HEK293 (cell line): ENCODE results near the gene ZNF101.

ENCODE experiments used
- CTCF ChIA-PET: fragments of 350-600 bp; formaldehyde crosslinking; extraction: SDS; loops from one replicate; lab custom pipeline; 2021; ENCODE audit warnings: antibody characterized with exemption; lab: Yijun Ruan, JAX
- POLR2A ChIA-PET: fragments of 300-600 bp; formaldehyde crosslinking; extraction: SDS; loops from one replicate; lab custom pipeline; 2020; ENCODE audit warnings: antibody characterized with exemption, inconsistent platforms; lab: Yijun Ruan, JAX
- H3K27ac ChIP-seq: fragments of 200-500 bp; sonication (Bioruptor generic); 2 replicates; pipeline ENCODE4 v1.5.1; 2014; ENCODE audit warnings: low read depth, low read length, control low read depth, inconsistent platforms; ENCODE audit errors: extremely low read depth
- H3K36me3 ChIP-seq, 2 experiments: fragments of 200-500 bp in 1 of 2; sonication (Bioruptor generic) in 1 of 2; 1 replicate in 1 of 2; 2 replicates in 1 of 2; pipeline ENCODE4 v1.5.1; 2014 to 2017; ENCODE audit warnings: inconsistent platforms in 2 of 2, low read length in 2 of 2; ENCODE audit not compliant: control insufficient read depth in 2 of 2, insufficient read depth in 1 of 2
- H3K4me1 ChIP-seq: fragments of 200-500 bp; sonication (Bioruptor generic); 2 replicates; pipeline ENCODE4 v1.5.1; 2014; ENCODE audit warnings: mild to moderate bottlenecking, low read length, inconsistent platforms; ENCODE audit not compliant: control insufficient read depth, insufficient read depth
- H3K4me3 ChIP-seq: 2 replicates; pipeline ENCODE4 v1.5.1; 2011; ENCODE audit warnings: low read depth, mild to moderate bottlenecking, control low read depth, low read length, moderate library complexity
- H3K9me3 ChIP-seq: fragments of 200-500 bp; sonication (Bioruptor generic); 2 replicates; pipeline ENCODE4 v1.5.1; 2014; ENCODE audit warnings: low read depth, low read length, inconsistent platforms; ENCODE audit not compliant: control insufficient read depth, insufficient read depth
- EGR2 ChIP-seq: fragments of 450-650 bp; formaldehyde crosslinking; IDR thresholded peaks from 2 replicates; pipeline ENCODE4 v1.5.1; 2016; ENCODE audit warnings: low read depth, missing biosample characterization, missing genetic modification characterization
- KLF8 ChIP-seq: fragments of 450-650 bp; formaldehyde crosslinking; IDR thresholded peaks from 2 replicates; pipeline ENCODE4 v1.5.1; 2016; ENCODE audit warnings: missing biosample characterization, missing genetic modification characterization
- PBX3 ChIP-seq: sonication (generic); formaldehyde crosslinking; IDR thresholded peaks from 2 replicates; pipeline ENCODE4 v1.8.1; 2022; ENCODE audit warnings: mild to moderate bottlenecking, moderate library complexity, missing genetic modification reagents
- PRDM4 ChIP-seq: fragments of 450-650 bp; formaldehyde crosslinking; IDR thresholded peaks from 2 replicates; pipeline ENCODE4 v1.5.1; 2017; ENCODE audit warnings: missing biosample characterization, missing genetic modification characterization
- SP7 ChIP-seq: fragments of 450-650 bp; formaldehyde crosslinking; IDR thresholded peaks from 2 replicates; pipeline ENCODE4 v1.5.1; 2016; ENCODE audit warnings: missing biosample characterization, missing genetic modification characterization
- YY2 ChIP-seq: fragments of 450-650 bp; formaldehyde crosslinking; IDR thresholded peaks from 2 replicates; pipeline ENCODE4 v1.5.1; 2016; ENCODE audit warnings: missing biosample characterization, missing genetic modification characterization
- ZBTB10 ChIP-seq: fragments of 450-650 bp; formaldehyde crosslinking; IDR thresholded peaks from 2 replicates; pipeline ENCODE4 v1.5.1; 2016; ENCODE audit warnings: missing biosample characterization, missing genetic modification characterization
- ZFP69B ChIP-seq: fragments of 450-650 bp; formaldehyde crosslinking; IDR thresholded peaks from 2 replicates; pipeline ENCODE4 v1.5.1; 2016; ENCODE audit warnings: missing biosample characterization, missing genetic modification characterization
- ZIC2 ChIP-seq: fragments of 450-650 bp; formaldehyde crosslinking; IDR thresholded peaks from 2 replicates; pipeline ENCODE4 v1.5.1; 2016; ENCODE audit warnings: missing biosample characterization, missing genetic modification characterization
- ZNF184 ChIP-seq: fragments of 450-650 bp; IDR thresholded peaks from 2 replicates; pipeline ENCODE4 v1.5.1; 2018; ENCODE audit warnings: missing biosample characterization, mild to moderate bottlenecking, missing genetic modification characterization
- ZNF19 ChIP-seq: fragments of 450-650 bp; formaldehyde crosslinking; IDR thresholded peaks from 2 replicates; pipeline ENCODE4; 2016; ENCODE audit warnings: missing biosample characterization, missing genetic modification characterization, low read depth
- ZNF23 ChIP-seq: fragments of 450-650 bp; formaldehyde crosslinking; IDR thresholded peaks from 2 replicates; pipeline ENCODE4 v1.5.1; 2016; ENCODE audit warnings: missing biosample characterization, missing genetic modification characterization, borderline replicate concordance
- ZNF354C ChIP-seq: fragments of 450-650 bp; formaldehyde crosslinking; IDR thresholded peaks from 2 replicates; pipeline ENCODE4 v1.5.1; 2016; ENCODE audit warnings: missing biosample characterization, missing genetic modification characterization, low read depth, borderline replicate concordance
- ZNF362 ChIP-seq: fragments of 450-650 bp; formaldehyde crosslinking; IDR thresholded peaks from 2 replicates; pipeline ENCODE4 v1.5.1; 2016; ENCODE audit warnings: missing biosample characterization, missing genetic modification characterization
- ZNF600 ChIP-seq: fragments of 450-650 bp; formaldehyde crosslinking; IDR thresholded peaks from 2 replicates; pipeline ENCODE4 v1.5.1; 2016; ENCODE audit warnings: missing biosample characterization, missing genetic modification characterization
- ZNF660 ChIP-seq: fragments of 450-650 bp; IDR thresholded peaks from 2 replicates; pipeline ENCODE4 v1.5.1; 2018; ENCODE audit warnings: missing biosample characterization, mild to moderate bottlenecking, missing genetic modification characterization
- ZNF747 ChIP-seq: fragments of 450-650 bp; formaldehyde crosslinking; IDR thresholded peaks from 2 replicates; pipeline ENCODE4 v1.5.1; 2016; ENCODE audit warnings: missing biosample characterization, missing genetic modification characterization
- ZNF768 ChIP-seq: fragments of 450-650 bp; formaldehyde crosslinking; IDR thresholded peaks from 2 replicates; pipeline ENCODE4 v1.5.1; 2018; ENCODE audit warnings: missing biosample characterization, mild to moderate bottlenecking, missing genetic modification characterization
- ZNF777 ChIP-seq: fragments of 450-650 bp; formaldehyde crosslinking; IDR thresholded peaks from 2 replicates; pipeline ENCODE4 v1.5.1; 2017; ENCODE audit warnings: missing biosample characterization, missing genetic modification characterization, borderline replicate concordance
- ZNF830 ChIP-seq: fragments of 450-650 bp; IDR thresholded peaks from 2 replicates; pipeline ENCODE4 v1.5.0; 2018; ENCODE audit warnings: missing biosample characterization, missing genetic modification characterization, low read depth, mild to moderate bottlenecking, moderate library complexity
- ZSCAN30 ChIP-seq: fragments of 450-650 bp; IDR thresholded peaks from 2 replicates; pipeline ENCODE4 v1.5.1; 2018; ENCODE audit warnings: missing biosample characterization, mild to moderate bottlenecking, missing genetic modification characterization, moderate library complexity

The ZNF101 gene

GRCh38 chr19:19668230-19669012 is at the start of gene ZNF101 (continued):
- TF ChIP-seq PRDM4 (tag by site-specific recombination) (no peak), PBX3 (CRISPR knock-in tag) (no peak), SP7 (tag by site-specific recombination) (no peak), ZIC2 (no peak; the same call in 1 of the 2 replicates), ZNF777 (tag by site-specific recombination) (no peak), ZFP69B (no peak)

GRCh38 chr19:19619181-19619848 is 49.3 kb upstream of the ZNF101 start:
- Histone ChIP-seq H3K36me3 (no peaks in the 10 kb centered on the region; a peak in 1 of 3 replicates), H3K4me1 (no peaks in the 10 kb centered on the region), H3K4me3 (no peak overlapping the region), H3K27ac (no peak overlapping the region), H3K9me3 (no peaks in the 10 kb centered on the region)
- CTCF ChIA-PET = interaction anchor here (0.7 kb wide), 1 partner anchor 107 kb away, joined by 4 read pairs; no protein-coding TSS in a partner anchor
- POLR2A ChIA-PET = no interaction called here
- TF ChIP-seq ZBTB10 (tag by site-specific recombination) = peak; percentile 24
- TF ChIP-seq ZNF19 (tag by site-specific recombination) = no peak

- no peaks in the 10 kb centered on the region for H3K4me1 ChIP-seq
- no peaks in the 10 kb centered on the region; a peak in 1 of 3 replicates for H3K36me3 ChIP-seq
- no peaks in the 10 kb centered on the region for H3K9me3 ChIP-seq
- ChIA-PET CTCF (interaction anchor here (0.7 kb wide), 1 partner anchor 108 kb away, joined by 4 read pairs; no protein-coding TSS in a partner anchor), POLR2A (no interaction called here)
- H3K27ac ChIP-seq = no peak overlapping the region
- TF ChIP-seq ZFP69B = 0 out of 2 replicates have a peak, but pooled peaks have one; percentile 51
- TF ChIP-seq ZNF747 = no peak
- no peak overlapping the region for H3K4me3 ChIP-seq
These were observed 48.8 kb upstream of the ZNF101 start for GRCh38 chr19:19619849-19620210.

- no peak overlapping the region for H3K4me3 ChIP-seq
- no peaks in the 10 kb centered on the region for H3K4me1 ChIP-seq
- CTCF ChIA-PET = no interaction called here
- TF ChIP-seq ZNF184 (no peak), EGR2 (tag by site-specific recombination) (no peak), ZNF768 (tag by site-specific recombination) (no peak), ZSCAN30 (tag by site-specific recombination) (no peak), ZNF660 (no peak), YY2 (tag by site-specific recombination) (no peak), ZNF23 (tag by site-specific recombination) (no peak), ZNF600 (no peak), ZNF362 (tag by site-specific recombination) (no peak), ZNF354C (tag by site-specific recombination) (no peak), ZFP69B (no peak), ZNF830 (tag by site-specific recombination) (no peak), KLF8 (tag by site-specific recombination) (no peak)
- no peaks in the 10 kb centered on the region for H3K9me3 ChIP-seq
- POLR2A ChIA-PET = no interaction called here
- no peaks in the 10 kb centered on the region; a peak in 1 of 3 replicates for H3K36me3 ChIP-seq
- H3K27ac ChIP-seq = no peak overlapping the region
These were observed 45.3 kb upstream of the ZNF101 start for GRCh38 chr19:19623383-19623782.
